Ramos (cell line): Measurements from ENCODE around the gene TRAF3.

Source experiments
- in situ Hi-C: fragments of 300-500 bp; cut with MboI; formaldehyde crosslinking; loops from one replicate; pipeline ENCODE4 v1.14.3; 2022; ENCODE audit warnings: low sequenced_read_pairs; ENCODE audit not compliant: unreplicated experiment

Gene TRAF3

DNA sequence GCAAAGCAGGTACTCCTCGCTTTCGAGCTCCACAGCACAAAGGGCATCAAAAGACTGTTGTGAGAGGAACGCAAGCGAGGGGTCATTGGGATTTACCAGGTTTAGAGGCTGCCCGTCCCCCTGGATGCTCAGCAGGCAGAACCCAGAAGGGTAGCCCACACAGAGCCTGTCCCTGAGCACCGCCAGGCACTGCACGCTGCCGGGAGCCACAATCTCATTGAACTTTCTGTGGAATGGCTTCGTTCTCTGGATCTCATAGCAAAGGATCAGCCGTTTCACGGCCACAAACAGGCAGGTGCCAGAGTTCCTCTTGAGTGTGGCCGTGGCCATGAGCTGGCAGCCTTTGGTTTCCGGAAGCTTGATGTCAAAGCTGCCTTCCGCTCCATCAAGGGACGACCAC lies 166.7 kb downstream of the TRAF3 start:
- in situ Hi-C loops: no loop called here

DNA sequence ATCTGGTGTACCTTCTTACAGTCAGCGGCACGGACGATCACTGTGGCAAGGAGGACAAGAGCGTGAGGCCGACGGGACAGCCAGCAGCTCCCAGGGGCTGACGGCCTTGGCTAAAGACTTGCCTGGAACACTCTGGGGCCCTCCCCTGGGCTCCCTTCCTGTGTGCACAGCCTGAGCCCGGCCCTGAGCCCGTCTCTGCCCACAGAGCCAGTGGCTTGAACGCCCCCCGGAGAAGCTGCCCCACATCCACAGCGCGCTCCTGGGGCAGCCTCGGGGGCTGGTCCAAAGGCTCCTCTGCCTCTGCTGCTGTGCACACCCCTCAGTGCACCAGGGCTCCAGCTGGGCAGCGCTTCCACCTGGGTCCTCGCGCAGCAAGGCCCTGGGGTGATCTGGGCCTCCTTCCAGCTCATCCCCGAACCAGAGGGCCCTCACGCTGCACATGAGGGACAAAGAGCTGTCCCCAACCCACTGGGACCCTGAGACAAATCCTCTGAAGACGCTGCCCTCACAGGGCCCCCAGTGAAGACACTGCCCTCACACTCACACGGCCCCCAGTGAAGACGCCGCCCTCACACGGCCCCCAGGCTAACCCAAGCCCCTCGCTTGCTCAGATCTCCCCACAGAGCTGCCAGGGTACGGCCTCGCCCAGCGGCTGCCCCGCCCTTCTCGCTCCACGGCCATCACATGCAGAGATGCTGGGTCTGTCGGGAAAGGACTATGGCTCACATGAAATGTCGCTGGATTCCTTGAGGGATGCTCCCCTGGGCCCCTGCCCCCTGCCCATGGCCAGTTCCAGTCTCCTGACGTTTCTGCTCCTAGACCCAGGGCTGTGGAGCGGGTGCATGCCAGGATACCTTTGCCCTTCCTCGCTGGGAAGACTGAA lies 167.4 kb downstream of the TRAF3 start:
- in situ Hi-C loops: no loop called here

DNA sequence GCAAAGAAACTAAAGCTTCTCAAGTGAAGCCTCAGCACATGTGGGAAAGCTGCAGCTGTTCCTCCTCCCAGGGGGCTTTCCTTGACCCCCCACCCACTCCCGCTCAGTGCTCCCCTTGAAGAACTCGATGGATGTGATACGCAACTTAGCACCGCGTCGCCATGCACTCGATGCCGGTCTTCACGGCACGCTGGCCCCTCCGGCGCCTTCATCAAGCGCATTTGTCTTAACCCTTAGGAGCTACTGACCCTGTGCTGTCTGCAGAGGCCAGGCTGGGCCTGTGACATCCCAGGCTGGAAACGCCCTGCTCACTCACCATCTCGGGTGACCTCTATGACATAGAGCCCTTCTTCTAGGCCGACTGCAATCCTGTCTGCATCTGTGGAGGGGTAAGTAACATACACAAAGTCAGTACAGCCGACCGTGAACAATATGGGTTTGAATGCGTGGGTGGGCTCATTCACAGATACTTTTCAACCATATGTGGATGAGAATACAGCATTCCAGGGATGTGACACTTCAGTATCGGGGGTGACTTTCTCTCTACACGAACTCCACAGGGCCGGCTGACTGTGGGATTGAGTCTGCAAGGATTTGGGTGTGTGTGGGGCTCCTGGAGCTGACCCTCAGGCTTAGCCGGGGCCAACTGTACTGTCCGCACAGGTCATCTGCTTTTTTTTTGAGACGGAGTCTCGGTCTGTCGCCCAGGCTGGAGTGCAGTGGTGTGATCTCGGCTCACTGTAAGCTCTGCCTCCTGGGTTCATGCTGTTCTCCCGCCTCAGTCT lies 168.3 kb downstream of the TRAF3 start:
- in situ Hi-C loops: no loop called here

DNA sequence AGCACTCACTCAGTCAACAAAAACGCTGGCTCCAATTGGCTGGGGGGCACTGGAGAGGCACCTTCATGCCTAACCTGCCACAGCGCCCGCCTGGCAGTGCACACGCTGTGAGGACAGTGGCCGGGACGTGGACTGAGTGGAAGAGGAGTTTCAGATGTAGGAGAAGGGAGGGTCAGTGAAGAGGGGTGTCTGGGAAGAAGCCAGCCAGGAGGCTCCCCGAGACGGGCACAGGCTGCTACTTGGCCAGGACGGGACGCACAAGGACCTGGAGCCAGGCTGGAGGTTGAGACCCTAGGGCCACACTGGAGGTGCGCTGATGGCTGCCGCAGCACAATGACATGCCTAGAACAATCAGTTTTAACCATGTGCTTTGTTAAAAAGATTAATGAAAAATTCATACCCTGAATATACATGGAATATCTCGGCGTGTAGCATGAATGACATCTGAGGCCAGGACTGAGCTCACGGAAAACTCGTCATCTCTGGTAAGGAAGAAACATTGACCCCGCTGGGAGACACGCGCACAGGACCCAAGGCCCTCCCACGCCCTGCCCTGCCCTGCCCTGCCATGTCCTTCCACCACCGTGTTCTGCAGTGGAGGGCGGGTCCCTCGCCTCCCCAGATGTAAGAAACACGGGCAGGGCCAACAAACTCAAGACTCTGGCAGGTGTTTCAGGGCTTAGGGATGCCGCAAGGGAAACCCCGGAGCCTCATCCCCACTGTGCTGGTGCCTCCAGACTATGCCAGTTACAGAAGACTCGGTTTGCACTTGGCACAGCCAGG lies 170.3 kb downstream of the TRAF3 start:
- in situ Hi-C loops: no loop called here

DNA sequence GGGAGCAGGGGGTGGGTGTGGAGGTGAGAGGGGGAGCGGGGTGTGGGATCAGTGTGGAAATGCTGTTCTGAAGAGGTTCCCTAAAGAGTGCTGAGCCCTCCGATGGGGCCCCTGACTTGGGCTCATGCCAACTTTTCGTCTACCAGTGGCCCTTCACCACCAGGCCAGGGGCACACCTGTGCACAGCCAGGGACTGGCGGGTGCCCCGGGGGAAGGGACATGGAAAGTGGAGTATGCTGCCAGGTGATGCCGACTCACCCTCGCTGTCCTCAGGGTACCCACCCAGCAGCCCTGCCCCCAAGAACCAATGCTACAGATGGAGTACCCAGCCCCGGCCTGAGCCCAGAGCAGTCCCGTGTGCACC lies 171.4 kb downstream of the TRAF3 start:
- in situ Hi-C loops: no loop called here

DNA sequence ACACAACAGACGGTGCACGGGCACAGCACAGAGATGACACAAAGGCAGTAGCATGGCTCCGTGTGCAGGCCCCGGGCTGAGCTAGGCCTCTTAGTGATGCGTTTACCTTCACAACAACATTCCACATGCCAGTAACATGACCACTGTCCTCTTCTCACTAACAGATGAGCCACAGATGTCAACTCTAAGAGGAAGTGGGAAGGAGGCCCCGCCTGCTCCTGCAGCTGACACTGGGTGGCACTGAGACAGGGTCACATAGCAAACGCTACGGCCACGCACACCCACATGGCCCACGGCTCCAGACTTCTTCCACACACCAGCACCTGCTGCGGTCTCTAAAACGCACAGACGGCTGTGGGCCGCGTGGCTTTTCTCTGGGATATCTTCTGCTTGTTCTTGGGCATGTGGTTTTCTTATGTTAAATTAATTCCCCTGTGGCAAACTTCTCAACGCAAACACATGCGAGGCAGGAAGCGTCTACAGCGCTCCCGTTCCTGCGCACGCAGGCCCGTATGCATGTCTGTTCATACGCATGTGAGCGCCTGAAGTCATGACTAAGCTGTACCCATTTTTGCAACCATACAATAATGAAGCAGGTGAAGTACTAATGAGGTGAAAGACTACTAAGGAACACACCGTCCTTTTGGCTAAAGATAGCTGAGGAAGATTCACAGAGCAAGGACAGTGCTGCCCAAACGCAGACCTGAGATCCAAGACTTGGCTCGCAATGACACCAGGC lies 172.0 kb downstream of the TRAF3 start:
- in situ Hi-C loops: no loop called here

DNA sequence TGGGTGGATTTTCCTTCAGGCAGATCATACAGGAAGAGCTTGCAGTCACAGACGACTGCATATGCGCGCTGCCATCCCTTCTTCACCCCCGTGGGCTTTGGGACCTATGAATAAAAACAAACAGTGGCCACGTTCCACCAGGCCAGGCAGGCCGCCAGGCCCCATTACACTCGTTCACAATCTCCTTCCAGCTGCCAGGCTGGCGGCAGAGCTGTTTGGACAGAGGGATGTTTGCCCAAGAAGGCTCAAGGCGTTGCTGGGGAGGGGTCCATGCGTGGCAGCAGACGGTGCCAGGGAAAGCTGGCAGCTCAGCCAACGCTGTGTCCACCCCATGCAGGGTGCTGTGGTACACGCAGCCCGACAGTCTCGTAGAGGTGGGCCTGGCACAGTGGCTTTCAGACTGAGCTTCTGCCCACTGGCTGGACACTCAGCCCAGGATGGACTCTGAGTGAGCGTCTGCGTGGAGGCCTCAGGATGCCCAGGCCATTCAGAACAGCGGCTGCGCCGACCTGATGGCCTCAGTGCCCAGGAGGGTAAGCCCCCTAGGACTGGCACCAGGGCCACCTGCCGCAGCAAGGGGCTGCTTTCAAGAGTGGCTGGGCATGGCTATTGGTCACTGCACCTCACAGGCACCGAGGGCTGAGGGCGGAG lies 172.7 kb downstream of the TRAF3 start:
- in situ Hi-C loops: no loop called here

DNA sequence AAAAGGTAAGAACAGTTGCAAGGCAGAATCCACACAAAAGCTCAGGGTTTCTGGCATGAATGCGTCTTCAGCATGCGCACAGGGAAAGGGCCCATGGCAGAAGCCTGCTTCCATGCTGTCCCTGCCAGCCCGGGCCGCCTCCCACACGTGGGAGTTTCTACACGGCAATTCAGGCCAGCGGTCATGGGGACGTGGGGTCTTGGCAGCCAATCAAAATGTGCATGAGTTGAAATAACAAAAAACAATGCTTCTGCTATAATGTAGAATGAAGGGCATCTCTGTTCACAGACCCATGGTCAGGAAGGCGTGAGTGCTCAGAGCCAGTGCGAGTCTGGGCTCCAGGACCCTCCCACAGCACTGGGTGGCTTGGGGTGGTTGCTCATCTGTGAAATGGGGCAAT lies 173.8 kb downstream of the TRAF3 start:
- in situ Hi-C loops: no loop called here

DNA sequence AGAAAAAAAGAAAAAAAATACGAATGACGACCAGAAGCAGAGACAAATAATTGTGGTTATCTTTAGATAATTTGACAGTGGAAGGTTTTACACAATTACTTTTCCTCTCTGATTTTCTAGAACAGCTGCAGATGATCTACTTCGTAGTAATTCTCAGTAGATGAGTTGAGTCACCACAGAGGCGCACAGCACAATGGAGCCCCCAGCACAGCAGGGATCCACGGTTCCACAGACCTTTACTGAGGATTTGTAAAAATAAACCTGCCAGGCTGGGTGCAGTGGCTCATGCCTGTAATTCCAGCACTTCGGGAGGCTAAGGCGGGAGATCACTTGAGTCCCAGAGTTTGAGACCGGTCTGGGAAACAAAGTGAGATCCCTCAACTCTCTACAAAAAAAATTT lies 174.6 kb downstream of the TRAF3 start:
- in situ Hi-C loops: no loop called here

DNA sequence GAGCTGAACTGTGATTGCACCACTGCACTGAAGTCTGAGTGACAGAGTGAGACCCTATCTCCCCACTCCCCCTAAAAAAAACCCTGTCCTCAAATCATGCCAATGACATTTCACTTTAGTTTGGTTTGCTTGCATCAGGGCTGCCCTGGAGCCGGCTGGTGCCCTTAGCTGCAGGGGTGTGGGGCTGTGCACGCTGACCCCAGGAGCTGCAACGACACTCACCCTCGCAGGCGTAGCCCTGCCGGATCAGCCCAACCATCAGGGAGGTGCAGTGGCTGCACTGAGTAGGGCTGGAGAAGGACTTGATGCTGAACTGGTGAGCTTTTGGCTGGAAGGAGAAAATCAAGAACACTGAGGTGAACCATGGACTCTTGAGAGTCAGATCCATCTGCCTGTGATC lies 175.0 kb downstream of the TRAF3 start:
- in situ Hi-C loops: no loop called here

DNA sequence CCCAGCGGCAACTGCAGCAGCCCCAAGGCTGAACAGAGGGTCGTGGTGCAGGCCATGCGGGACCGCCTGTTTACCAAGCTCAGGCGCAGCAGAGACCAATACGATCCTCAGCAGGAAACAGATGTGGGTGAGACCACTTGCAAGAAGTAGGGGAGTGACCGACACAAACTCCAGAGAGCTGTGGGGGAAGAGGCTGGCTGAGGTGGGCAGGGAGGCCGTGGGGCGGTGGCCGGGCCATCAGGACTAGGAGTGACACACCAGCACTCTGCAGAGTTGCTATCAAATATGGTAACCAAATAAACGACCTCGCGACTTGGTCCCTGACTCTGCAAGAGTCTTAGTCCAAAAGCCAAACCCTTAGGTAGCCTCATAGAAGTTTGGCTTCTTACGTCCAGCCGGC lies 175.9 kb downstream of the TRAF3 start:
- in situ Hi-C loops: no loop called here

DNA sequence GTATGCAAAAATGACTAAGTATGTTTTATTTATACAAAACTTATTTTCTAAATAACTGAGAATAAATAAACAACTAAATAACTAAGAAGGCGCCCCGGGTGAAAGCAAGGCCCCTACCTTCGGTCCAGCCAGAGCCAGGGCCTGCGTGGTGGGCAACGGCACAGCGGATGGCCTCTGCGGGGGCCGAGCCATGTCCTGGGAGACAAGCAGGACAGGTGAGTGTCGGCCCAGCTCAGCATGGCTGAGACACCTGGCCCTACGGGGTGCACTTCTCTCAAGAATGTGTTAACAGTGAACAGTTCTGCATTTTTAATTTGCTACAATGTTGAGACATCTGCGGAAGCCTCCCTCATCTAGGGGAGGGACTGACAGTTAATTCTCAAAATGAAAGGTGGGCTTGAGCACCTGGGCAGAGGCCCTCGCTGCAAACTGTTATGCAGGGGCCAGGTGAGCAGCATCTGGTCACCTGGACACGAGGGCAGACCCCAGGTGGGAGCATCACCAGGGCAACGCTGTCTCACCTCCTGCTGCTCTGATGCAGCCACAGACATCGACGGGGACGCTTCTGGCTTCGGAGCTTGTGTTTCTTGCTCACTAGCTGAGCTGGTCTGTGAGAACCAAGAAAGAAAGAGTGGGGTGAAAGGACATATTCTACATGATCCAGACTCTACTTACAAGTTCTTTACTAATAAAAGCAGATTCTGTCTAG lies 177.0 kb downstream of the TRAF3 start:
- in situ Hi-C loops: no loop called here

DNA sequence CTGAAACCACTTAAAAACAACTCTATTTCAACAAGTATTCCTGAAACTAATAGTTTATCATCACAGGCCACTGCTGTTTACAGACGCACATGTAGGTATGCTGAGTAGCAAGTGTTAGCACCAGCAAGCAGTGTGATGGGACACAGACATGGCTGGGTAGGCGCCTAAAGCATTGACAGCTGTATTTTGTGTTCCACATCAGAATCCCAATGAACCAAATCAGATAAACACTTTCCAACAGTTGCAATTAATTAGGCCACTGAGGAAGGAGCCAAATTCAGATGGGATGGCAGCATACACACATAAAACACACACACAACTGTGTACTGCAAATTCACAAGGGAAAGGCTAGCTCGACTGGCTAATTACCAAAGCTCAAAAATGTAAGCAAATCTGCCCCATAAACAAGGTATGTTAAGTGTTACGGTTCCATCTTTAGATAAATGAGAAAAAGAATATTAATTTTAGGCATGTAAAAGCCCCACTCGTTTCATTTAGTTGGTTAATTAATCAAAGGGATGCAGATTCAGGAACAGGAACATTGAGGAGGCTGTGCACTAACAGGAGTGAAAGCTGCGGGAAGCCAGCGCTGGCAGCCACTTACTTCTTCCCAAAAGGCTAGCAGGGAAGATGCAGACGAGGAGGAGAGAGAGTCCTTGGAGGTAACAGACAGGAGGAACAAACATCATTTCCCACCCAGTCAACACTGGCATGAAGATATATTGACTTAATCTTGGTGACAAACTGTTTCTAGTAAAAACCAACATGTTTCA lies 178.6 kb downstream of the TRAF3 start:
- in situ Hi-C loops: no loop called here

DNA sequence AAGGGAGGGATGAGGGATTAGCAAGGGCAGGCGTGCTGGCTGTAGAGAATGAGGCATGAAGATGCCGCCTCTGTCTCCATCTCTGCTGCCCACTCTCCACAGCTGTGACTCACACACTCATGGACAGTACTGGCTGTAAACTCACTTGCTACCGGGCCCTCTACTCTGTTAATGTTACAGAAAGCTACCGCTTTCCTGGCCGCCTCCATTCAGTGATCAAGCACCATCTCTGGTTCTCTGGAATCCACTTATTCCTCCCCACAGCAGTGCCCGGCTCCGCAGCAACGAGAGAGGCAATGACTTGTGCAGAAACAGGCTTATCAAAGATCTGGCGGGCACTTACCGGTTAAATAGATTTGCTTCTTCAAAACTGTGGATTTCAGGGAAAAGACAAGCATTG lies 180.0 kb downstream of the TRAF3 start:
- in situ Hi-C loops: no loop called here

DNA sequence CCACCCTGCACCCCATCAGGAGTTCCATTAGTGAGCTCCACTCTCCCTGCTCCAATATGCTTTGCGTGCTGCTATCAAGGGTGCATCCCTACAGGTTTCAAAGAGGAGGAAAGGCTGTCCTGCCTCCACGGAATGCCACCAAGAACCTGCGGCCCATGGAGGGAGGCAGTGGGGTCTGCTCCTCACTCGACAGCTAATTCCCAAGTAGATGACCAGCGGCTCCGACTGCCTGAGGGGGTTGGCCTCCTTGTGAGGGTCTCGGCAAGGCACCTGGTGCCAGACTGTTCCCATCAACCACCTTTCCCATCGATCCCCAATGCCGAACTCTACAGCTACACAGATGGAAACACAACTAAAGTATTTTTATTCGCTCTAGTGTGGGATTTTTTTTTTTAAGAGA lies 181.2 kb downstream of the TRAF3 start:
- in situ Hi-C loops: no loop called here
